Activated T-cell treated with anti-CD3 and anti-CD28 coated beads for 1 hour (primary cell): ENCODE data around the gene SKOR1.

Experiments used
- DNase-seq: peaks from one replicate; pipeline ENCODE4 v3.0.0-alpha.2; 2020; ENCODE audit warnings: low read depth

Gene SKOR1

GRCh38 chr15:67832897-67833709 is 7.8 kb downstream of the SKOR1 start:
- DNase-seq, result no peak

GRCh38 chr15:67833710-67834511 is 8.6 kb downstream of the SKOR1 start:
- no peak for DNase-seq

DNA sequence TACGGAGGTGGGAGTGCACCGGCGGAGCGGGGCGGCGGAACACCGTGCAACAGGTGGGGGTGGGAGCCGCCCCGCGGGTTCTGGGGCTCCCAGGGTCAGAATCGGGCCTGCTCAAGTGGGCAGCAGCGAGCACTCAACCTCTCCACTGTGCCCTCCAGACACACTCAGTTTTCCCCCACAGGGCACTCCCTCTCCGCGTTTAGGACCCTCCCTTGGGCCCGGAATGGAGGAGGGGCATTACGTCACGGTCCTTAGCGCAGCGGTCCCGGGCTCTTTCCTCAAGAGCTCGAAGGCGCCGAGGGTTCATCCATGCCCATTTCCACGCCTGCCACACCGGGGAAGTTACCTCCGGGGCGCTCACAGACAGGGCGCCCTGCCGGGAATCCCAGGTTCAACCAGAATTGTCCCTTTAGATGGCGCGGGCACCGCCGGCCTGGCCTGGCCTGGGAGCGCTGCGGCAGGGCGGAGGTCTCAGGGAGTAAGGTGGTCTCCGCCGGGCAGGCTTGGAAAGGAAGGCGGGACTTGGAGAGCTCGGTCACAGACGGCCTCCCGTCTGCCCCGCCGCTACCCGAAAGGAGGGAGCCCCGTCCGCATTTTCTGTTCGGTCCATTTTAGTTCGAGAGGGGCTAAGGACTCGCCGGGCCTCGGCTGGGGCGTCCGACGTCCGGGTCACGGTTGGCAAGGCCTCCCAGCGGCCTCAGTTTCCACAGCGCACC is 9.4 kb downstream of the SKOR1 start:
- DNase-seq, result no peak

DNA sequence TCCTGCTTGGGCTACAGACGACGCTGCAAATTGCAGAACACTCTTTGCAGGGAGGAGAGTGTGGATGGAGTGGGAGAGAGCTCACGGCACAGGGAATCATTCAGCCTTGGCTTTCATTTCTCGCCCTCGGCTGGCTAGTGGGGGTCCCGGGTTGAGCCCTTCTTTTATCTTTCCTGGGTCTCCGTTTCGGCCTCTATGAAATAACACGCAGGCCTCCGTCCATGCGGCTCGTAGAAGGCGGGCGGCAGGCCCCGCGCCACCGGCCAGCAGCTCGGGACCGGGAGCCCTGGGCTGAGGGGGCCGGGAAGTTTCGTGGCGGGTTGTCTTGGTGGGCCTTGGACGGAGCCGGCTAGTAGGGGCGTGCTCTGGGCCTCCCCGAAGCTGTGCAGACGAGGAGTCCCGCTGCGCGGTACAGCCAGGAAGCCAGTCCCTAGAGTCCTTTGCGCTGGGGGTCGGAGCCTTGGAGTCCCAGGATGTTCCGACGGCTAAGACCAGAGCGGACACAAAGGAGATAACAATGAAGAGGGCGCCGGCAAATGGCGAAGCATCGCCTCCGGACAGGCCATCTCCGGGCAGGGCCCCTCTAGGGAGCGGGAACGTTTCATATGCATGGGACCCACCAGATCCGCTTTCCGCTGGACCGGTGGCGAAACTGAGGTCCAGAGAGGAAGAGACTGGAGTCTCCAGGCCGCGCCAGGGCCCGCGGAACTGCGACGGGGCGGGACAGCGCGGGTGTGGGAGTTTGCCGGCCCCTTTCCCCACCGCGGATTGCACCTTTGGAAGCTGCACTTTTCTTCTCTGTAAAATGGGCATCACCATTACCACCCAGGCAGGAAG is 10.2 kb downstream of the SKOR1 start:
- DNase-seq, result no peak

- DNase-seq, result no peak
Measured at GRCh38 chr15:67836134-67836455, 10.8 kb downstream of the SKOR1 start.

DNA sequence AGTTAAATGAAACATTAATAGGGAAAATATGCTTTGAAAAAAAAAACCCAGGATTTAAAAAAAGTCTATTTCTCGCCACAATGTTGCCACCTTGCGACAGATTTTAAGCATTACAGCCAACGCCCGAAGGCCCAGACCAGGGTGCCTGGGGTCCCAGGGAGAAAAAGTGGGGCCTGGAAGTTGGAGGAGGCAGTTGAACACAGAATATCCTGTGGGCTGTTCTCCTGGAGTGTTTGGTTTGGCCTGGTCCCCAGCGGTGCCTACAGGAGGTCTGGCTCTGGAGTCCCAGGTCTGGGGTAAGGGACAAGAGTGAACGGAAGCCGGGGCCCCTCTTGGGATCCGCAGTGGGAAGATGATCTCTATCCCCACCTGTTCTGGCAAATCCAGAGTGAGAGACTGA is 11.2 kb downstream of the SKOR1 start:
- no peak for DNase-seq

DNA sequence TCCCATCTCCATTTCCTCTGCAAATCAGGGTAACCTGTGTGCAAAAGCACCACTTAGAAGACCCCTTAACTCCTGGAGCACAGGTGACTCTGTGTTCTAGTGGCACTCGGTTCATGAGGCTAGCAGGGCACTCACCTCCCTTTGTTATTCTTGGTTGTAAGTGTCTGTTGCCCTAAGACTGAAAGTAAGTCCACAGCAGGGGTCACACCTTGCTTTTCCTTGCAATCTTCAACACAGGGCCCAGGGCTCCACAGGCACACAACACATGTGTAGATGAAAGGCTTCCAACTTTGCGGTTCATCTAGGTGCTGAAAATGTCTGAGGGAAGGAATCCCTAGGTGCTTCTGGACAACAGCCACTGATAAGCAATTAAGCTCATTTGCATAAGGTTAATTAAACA is 11.6 kb downstream of the SKOR1 start:
- no peak for DNase-seq

GRCh38 chr15:67838789-67839332 is 13.6 kb downstream of the SKOR1 start:
- no peak for DNase-seq

- no peak for DNase-seq
Measured at GRCh38 chr15:67839499-67839928, 14.2 kb downstream of the SKOR1 start.

DNA sequence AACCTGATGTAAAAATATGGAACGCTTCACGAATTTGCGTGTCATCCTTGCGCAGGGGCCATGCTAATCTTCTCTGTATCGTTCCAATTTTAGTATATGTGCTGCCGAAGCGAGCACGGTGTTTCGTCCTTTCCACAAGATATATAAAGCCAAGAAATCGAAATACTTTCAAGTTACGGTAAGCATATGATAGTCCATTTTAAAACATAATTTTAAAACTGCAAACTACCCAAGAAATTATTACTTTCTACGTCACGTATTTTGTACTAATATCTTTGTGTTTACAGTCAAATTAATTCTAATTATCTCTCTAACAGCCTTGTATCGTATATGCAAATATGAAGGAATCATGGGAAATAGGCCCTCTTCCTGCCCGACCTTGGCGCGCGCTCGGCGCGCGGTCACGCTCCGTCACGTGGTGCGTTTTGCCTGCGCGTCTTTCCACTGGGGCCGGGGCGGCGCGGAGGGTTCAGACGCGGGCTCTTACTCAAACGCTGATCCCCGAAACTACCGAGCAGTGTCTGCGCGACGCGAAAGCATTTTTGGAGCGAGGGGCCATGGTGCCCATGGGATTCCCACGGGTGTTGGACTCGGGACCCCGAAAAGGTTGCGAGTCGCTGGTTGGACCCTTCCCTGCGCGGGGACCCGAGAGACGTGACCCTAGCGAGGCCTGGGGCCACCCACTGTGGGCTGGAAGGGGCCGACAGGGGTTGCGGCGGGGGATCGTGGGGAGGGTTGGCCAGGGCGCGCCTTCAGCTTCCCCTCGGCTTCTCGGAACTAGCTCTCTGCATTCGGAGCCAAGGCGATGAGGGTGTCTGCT is 14.8 kb downstream of the SKOR1 start, which contains the start of gene RNU6-1:
RNU6-1 (minus strand) TSS at position 117 of the 820 bp plus-strand sequence.
- peak; percentile 96 for DNase-seq

- no peak for DNase-seq
Measured at GRCh38 chr15:67840749-67841512, 15.6 kb downstream of the SKOR1 start.

DNA sequence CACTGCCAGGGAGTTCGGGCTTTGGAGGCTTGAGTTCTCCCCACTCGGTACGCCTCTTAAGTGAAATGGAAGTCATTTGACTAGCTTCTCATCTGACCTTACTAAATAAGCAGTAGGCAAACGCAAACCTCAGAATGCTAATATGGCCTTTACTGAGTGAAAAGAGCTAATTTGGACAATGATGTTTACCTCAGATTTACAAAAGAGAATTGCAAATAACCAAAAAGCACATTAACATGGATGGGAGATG is 16.1 kb downstream of the SKOR1 start:
- no peak for DNase-seq

- no peak for DNase-seq
Measured at GRCh38 chr15:67843092-67843501, 17.8 kb downstream of the SKOR1 start.

DNA sequence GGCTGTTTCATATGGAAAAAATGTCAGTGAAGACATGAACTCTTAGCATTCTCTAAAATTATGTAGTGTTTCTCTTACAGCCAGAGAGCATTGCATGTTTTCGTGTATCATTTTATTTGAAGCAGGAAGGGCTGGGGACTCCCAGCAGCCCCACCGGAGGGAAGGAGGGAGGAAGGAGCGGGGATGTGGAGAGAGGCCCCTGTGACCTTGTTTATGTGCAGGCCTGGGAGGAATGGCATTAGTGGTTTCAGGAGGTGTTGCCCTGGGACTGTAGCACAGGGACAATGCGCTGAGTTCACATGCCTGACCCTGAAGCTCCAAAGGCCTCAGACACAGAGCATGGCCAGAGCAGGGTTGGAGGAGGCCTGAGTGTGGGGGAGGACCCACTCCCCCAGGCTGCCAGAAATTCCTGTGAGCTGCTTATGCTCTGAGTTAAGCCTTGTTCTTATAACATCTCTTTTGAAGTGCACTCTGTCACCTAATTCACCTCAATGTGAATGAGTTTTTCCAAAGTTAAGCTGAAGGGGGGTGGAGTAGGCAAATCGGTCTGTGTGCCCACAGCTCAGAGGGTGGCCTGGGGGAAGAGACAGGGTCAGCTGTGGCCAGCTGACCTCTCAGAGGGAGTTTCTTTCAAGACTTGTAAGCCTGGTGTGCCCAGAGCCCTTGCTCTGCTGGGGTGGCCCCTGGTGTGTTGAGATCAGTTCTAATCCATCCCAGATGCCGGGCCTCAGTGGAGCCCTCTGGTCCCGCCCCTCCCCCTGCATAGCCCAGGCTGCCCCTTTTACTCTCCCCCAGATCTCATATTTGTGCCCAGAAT is 18.5 kb downstream of the SKOR1 start:
- DNase-seq, result no peak

DNA sequence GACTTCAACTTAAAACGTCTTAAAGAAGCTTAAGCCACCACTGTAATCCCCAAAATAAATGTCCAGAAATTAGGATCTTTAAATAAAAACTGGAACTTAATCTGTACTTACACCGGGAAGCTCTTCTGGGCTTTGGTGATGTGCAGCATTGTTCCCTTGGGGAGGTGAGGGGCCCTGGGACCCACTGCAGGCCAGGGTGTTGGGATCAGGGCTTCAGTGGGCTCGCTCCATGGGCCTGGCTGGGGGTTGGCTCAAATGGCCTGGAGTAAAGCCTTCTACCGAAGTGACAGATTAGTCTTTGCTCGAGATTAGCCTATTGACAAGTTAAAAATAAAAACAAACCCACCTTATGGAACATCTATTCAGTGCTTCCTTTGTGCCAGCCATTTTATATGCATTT is 20.7 kb downstream of the SKOR1 start:
- no peak for DNase-seq

- DNase-seq, result no peak
Measured at GRCh38 chr15:67849538-67849937, 24.2 kb downstream of the SKOR1 start.

DNA sequence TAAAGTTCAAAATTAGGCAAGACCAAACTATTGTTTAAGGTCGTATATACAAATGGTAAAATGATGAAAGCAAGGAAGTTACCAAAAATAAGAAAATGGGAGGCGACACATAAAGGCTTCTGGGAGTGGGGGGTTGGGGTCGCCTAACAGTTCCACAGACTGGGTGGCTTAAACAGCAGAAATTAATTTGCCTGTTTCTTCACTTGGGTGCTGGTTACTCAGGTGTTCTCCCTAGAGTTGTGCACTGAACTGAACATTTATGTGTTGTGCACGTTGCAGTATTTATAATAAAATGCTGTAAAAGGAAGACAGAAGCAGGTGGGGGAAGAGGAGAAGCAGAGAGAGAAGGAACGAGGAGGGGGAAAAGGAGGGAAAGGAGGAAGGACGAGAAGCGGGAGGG is 25.0 kb downstream of the SKOR1 start:
- no peak for DNase-seq

DNA sequence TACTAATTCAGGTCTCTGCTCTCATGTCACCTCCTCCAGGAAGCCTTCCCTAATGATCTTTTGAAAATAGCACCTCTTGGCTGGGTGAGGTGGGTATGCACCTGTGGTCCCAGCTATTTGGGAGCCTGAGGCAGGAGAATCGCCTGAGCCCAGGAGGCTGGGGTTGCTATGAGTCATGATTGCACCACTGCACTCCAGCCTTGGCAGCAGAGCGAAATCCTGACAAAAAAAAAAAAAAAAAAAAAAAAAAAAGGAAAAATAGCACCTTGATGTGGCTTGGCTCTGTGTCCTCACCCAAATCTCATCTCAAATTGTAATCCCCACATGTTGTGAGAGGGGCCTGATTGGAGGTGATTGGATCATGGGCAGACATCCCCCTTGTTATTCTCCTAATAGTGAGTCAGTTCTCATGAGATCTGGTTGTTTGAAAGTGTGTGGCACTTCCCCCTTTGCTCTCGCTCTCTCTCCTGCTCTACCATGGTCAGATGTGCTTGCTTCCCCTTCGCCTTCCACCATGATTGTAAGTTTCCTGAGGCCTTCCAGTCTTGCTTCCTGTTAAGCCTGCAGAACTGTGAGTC is 25.8 kb downstream of the SKOR1 start:
- no peak for DNase-seq

- no peak for DNase-seq
Measured at GRCh38 chr15:67852418-67852817, 27.1 kb downstream of the SKOR1 start.
